CD4-positive, alpha-beta T cell treated with Interleukin-12 subunit alpha and Interleukin-12 subunit beta, for 1 hour (primary cell): Measurements from ENCODE around the gene NRN1.

ENCODE experiments used
- DNase-seq: peaks from one replicate; pipeline ENCODE4 v3.0.0-alpha.2; 2020

Gene NRN1

GRCh38 chr6:6002005-6002847 is 4.5 kb downstream of the NRN1 start:
- no peak for DNase-seq

GRCh38 chr6:6001443-6001842 is 5.3 kb downstream of the NRN1 start:
- no peak for DNase-seq

- no peak for DNase-seq
These were observed 6.8 kb downstream of the NRN1 start for GRCh38 chr6:5999688-6000608.

GRCh38 chr6:5998711-5999687 is 7.7 kb downstream of the NRN1 start:
- no peak for DNase-seq

- DNase-seq, result no peak
These were observed 8.5 kb downstream of the NRN1 start for GRCh38 chr6:5998236-5998635.

- no peak for DNase-seq
These were observed 9.2 kb downstream of the NRN1 start for GRCh38 chr6:5997420-5997987.

GRCh38 chr6:5996714-5997419 is 9.9 kb downstream of the NRN1 start:
- DNase-seq, result no peak

GRCh38 chr6:5995949-5996713 is 10.6 kb downstream of the NRN1 start:
- DNase-seq, result no peak

- no peak for DNase-seq
These were observed 11.1 kb downstream of the NRN1 start for GRCh38 chr6:5995658-5995948.

GRCh38 chr6:5994999-5995657 is 11.6 kb downstream of the NRN1 start:
- no peak for DNase-seq

GRCh38 chr6:5994234-5994998 is 12.3 kb downstream of the NRN1 start:
- DNase-seq, result no peak

- DNase-seq, result no peak
These were observed 14.0 kb downstream of the NRN1 start for GRCh38 chr6:5992551-5993225.

GRCh38 chr6:5990786-5991185 is 15.9 kb downstream of the NRN1 start:
- DNase-seq, result no peak

GRCh38 chr6:5989141-5989723 is 17.5 kb downstream of the NRN1 start:
- DNase-seq, result no peak

GRCh38 chr6:5986861-5987260 is 19.9 kb downstream of the NRN1 start:
- DNase-seq, result no peak

- DNase-seq, result no peak
These were observed 22.3 kb downstream of the NRN1 start for GRCh38 chr6:5984150-5985089.
